ENCODE measurements around the gene NOMO2.
"Not testable (repeated sequence)": the region's sequence is repeated elsewhere in the genome, so short reads cannot be mapped to it uniquely, and the experiment has no call there.

Gene NOMO2

GRCh38 chr16:18573887-18574286 is 12.0 kb upstream of the NOMO2 start:
- DNase-seq, result not testable (repeated sequence)

GRCh38 chr16:18572973-18573372 is 11.1 kb upstream of the NOMO2 start:
- not testable (repeated sequence) for DNase-seq

GRCh38 chr16:18571307-18571850 is 9.5 kb upstream of the NOMO2 start:
- DNase-seq, result not testable (repeated sequence)

GRCh38 chr16:18570529-18571306 is 8.8 kb upstream of the NOMO2 start:
- not testable (repeated sequence) for DNase-seq

- not testable (repeated sequence) for DNase-seq
Measured at GRCh38 chr16:18560416-18561220, 1.3 kb downstream of the NOMO2 start.

GRCh38 chr16:18553671-18554070 is 8.2 kb downstream of the NOMO2 start:
- DNase-seq, result not testable (repeated sequence)

GRCh38 chr16:18547382-18547781 is 14.5 kb downstream of the NOMO2 start:
- not testable (repeated sequence) for DNase-seq

GRCh38 chr16:18546853-18547252 is 15.0 kb downstream of the NOMO2 start:
- not testable (repeated sequence) for DNase-seq

GRCh38 chr16:18544232-18545081 is 17.4 kb downstream of the NOMO2 start:
- not testable (repeated sequence) for DNase-seq

- DNase-seq, result not testable (repeated sequence)
Measured at GRCh38 chr16:18541912-18542311, 20.0 kb downstream of the NOMO2 start.

- DNase-seq, result not testable (repeated sequence)
Measured at GRCh38 chr16:18537004-18537403, 24.9 kb downstream of the NOMO2 start.

- DNase-seq, result not testable (repeated sequence)
Measured at GRCh38 chr16:18535519-18536168, 26.3 kb downstream of the NOMO2 start.

- not testable (repeated sequence) for DNase-seq
Measured at GRCh38 chr16:18534308-18534707, 27.6 kb downstream of the NOMO2 start.

GRCh38 chr16:18531323-18531722 is 30.6 kb downstream of the NOMO2 start:
- not testable (repeated sequence) for DNase-seq

- DNase-seq, result not testable (repeated sequence)
Measured at GRCh38 chr16:18530329-18530728, 31.6 kb downstream of the NOMO2 start.

- DNase-seq, result not testable (repeated sequence)
Measured at GRCh38 chr16:18526547-18526946, 35.4 kb downstream of the NOMO2 start.

- DNase-seq, result not testable (repeated sequence)
Measured at GRCh38 chr16:18525882-18526482, 35.9 kb downstream of the NOMO2 start.

GRCh38 chr16:18522637-18523036 is 39.3 kb downstream of the NOMO2 start:
- DNase-seq, result not testable (repeated sequence)

- not testable (repeated sequence) for DNase-seq
Measured at GRCh38 chr16:18521445-18522181, 40.3 kb downstream of the NOMO2 start.

- DNase-seq, result not testable (repeated sequence)
Measured at GRCh38 chr16:18518536-18519283, 43.2 kb downstream of the NOMO2 start.

Data from NCI-H1436 (cell line).